ENCODE measurements around the gene RFX4.

RFX4 gene

GRCh38 chr12:106732890-106733289, 150.1 kb downstream of the RFX4 start:
- no peak for DNase-seq (ENCODE audit: low spot score)

GRCh38 chr12:106733660-106734059, 150.9 kb downstream of the RFX4 start:
- DNase-seq (ENCODE audit: low spot score), result no peak

- no peak for DNase-seq (ENCODE audit: low spot score)
Measured at GRCh38 chr12:106736051-106736957, 153.5 kb downstream of the RFX4 start.

GRCh38 chr12:106739318-106739717, 156.5 kb downstream of the RFX4 start:
- DNase-seq (ENCODE audit: low spot score), result no peak

- peak; percentile 22 for DNase-seq (ENCODE audit: low spot score)
Measured at GRCh38 chr12:106739815-106740530, 157.2 kb downstream of the RFX4 start.

GRCh38 chr12:106740818-106741217, 158.0 kb downstream of the RFX4 start:
- DNase-seq (ENCODE audit: low spot score), result no peak

- DNase-seq (ENCODE audit: low spot score), result no peak
Measured at GRCh38 chr12:106741247-106741646, 158.4 kb downstream of the RFX4 start.

- no peak for DNase-seq (ENCODE audit: low spot score)
Measured at GRCh38 chr12:106743270-106743988, 160.6 kb downstream of the RFX4 start.

- DNase-seq (ENCODE audit: low spot score), result no peak
Measured at GRCh38 chr12:106744600-106744999, 161.8 kb downstream of the RFX4 start.

GRCh38 chr12:106745181-106745745, 162.5 kb downstream of the RFX4 start:
- no peak for DNase-seq (ENCODE audit: low spot score)

GRCh38 chr12:106747973-106748436, 165.2 kb downstream of the RFX4 start:
- DNase-seq (ENCODE audit: low spot score), result no peak

GRCh38 chr12:106750524-106750923, 167.7 kb downstream of the RFX4 start:
- no peak for DNase-seq (ENCODE audit: low spot score)

GRCh38 chr12:106753526-106753925, 170.7 kb downstream of the RFX4 start:
- no peak for DNase-seq (ENCODE audit: low spot score)

GRCh38 chr12:106754331-106754730, 171.5 kb downstream of the RFX4 start:
- no peak for DNase-seq (ENCODE audit: low spot score)

- no peak for DNase-seq (ENCODE audit: low spot score)
Measured at GRCh38 chr12:106757623-106758348, 175.0 kb downstream of the RFX4 start.

- no peak for DNase-seq (ENCODE audit: low spot score)
Measured at GRCh38 chr12:106758349-106759110, 175.7 kb downstream of the RFX4 start.

- no peak for DNase-seq (ENCODE audit: low spot score)
Measured at GRCh38 chr12:106759526-106760183, 176.9 kb downstream of the RFX4 start.

- DNase-seq (ENCODE audit: low spot score), result peak; percentile 19
Measured at GRCh38 chr12:106760184-106760531, 177.4 kb downstream of the RFX4 start.

GRCh38 chr12:106764220-106764619, 181.4 kb downstream of the RFX4 start:
- no peak for DNase-seq (ENCODE audit: low spot score)

GRCh38 chr12:106764738-106765137, 181.9 kb downstream of the RFX4 start:
- no peak for DNase-seq (ENCODE audit: low spot score)

Data from hepatic stellate cell (primary cell).